NCI-H774 (cell line): ENCODE data around the gene DYRK3.

ENCODE experiments used
- DNase-seq: peaks from one replicate; lab custom pipeline; 2025; lab: John Stamatoyannopoulos, UW

DYRK3 gene

GRCh38 chr1:206661161-206661820, 26.0 kb downstream of the DYRK3 start:
- no peak for DNase-seq

- DNase-seq: no peak
Observed at GRCh38 chr1:206662396-206663092, 27.2 kb downstream of the DYRK3 start.

GRCh38 chr1:206663362-206663761, 28.0 kb downstream of the DYRK3 start:
- DNase-seq: no peak

GRCh38 chr1:206663832-206664652, 28.7 kb downstream of the DYRK3 start:
- peak; percentile 36 for DNase-seq

GRCh38 chr1:206664740-206665139, 29.4 kb downstream of the DYRK3 start:
- DNase-seq: no peak

- no peak for DNase-seq
Observed at GRCh38 chr1:206666031-206666561, 30.8 kb downstream of the DYRK3 start.

- no peak for DNase-seq
Observed at GRCh38 chr1:206666954-206667665, 31.8 kb downstream of the DYRK3 start.

- no peak for DNase-seq
Observed at GRCh38 chr1:206668351-206668750, 33.0 kb downstream of the DYRK3 start.

- DNase-seq: no peak
Observed at GRCh38 chr1:206668874-206669410, 33.6 kb downstream of the DYRK3 start.

- no peak for DNase-seq
Observed at GRCh38 chr1:206672011-206672688, 36.8 kb downstream of the DYRK3 start.

GRCh38 chr1:206672844-206673758, 37.8 kb downstream of the DYRK3 start:
- no peak for DNase-seq

GRCh38 chr1:206674236-206674635, 38.9 kb downstream of the DYRK3 start:
- DNase-seq: no peak

- DNase-seq: no peak
Observed at GRCh38 chr1:206674745-206675175, 39.4 kb downstream of the DYRK3 start.

- no peak for DNase-seq
Observed at GRCh38 chr1:206676499-206676898, 41.2 kb downstream of the DYRK3 start.

GRCh38 chr1:206678490-206678889, 43.2 kb downstream of the DYRK3 start:
- no peak for DNase-seq

- no peak for DNase-seq
Observed at GRCh38 chr1:206679738-206680211, 44.4 kb downstream of the DYRK3 start.

GRCh38 chr1:206680279-206680678, 44.9 kb downstream of the DYRK3 start:
- no peak for DNase-seq

GRCh38 chr1:206681359-206681758, 46.0 kb downstream of the DYRK3 start:
- DNase-seq: no peak

- no peak for DNase-seq
Observed at GRCh38 chr1:206682111-206682510, 46.8 kb downstream of the DYRK3 start.

- no peak for DNase-seq
Observed at GRCh38 chr1:206683313-206683712, 48.0 kb downstream of the DYRK3 start.
